GM18517 (cell line): ENCODE measurements around the gene DAP.
"Not testable (repeated sequence)": the region's sequence is repeated elsewhere in the genome, so short reads cannot be mapped to it uniquely, and the experiment has no call there.

ENCODE experiments used
- ATAC-seq: cut with Tn5 transposase; IDR thresholded peaks from one replicate; pipeline ENCODE4 v1.9.1; 2021; ENCODE audit warnings: mild to moderate bottlenecking, moderate library complexity; ENCODE audit not compliant: unreplicated experiment

DAP gene

GRCh38 chr5:10735569-10736276, 25.3 kb downstream of the DAP start:
- peak; percentile 83 for ATAC-seq

GRCh38 chr5:10734832-10735523, 26.1 kb downstream of the DAP start:
- ATAC-seq, result no peak

- no peak for ATAC-seq
These were observed 26.9 kb downstream of the DAP start for GRCh38 chr5:10734037-10734709.

- ATAC-seq, result no peak
These were observed 27.6 kb downstream of the DAP start for GRCh38 chr5:10733426-10733825.

GRCh38 chr5:10731913-10732312, 29.1 kb downstream of the DAP start:
- ATAC-seq, result no peak

- no peak for ATAC-seq
These were observed 31.0 kb downstream of the DAP start for GRCh38 chr5:10730043-10730351.

GRCh38 chr5:10729320-10730042, 31.6 kb downstream of the DAP start:
- no peak for ATAC-seq

- ATAC-seq, result no peak
These were observed 32.4 kb downstream of the DAP start for GRCh38 chr5:10728679-10729078.

GRCh38 chr5:10727861-10728260, 33.2 kb downstream of the DAP start:
- no peak for ATAC-seq

GRCh38 chr5:10726913-10727517, 34.0 kb downstream of the DAP start:
- peak; percentile 92 for ATAC-seq

GRCh38 chr5:10726179-10726912, 34.7 kb downstream of the DAP start:
- ATAC-seq, result peak; percentile 5

GRCh38 chr5:10725636-10726035, 35.4 kb downstream of the DAP start:
- no peak for ATAC-seq

GRCh38 chr5:10724781-10725507, 36.1 kb downstream of the DAP start:
- ATAC-seq, result no peak

- ATAC-seq, result no peak
These were observed 37.5 kb downstream of the DAP start for GRCh38 chr5:10723514-10723913.

- ATAC-seq, result not testable (repeated sequence)
These were observed 40.3 kb downstream of the DAP start for GRCh38 chr5:10720766-10721165.

GRCh38 chr5:10719965-10720364, 41.1 kb downstream of the DAP start:
- ATAC-seq, result no peak

- not testable (repeated sequence) for ATAC-seq
These were observed 42.4 kb downstream of the DAP start for GRCh38 chr5:10718617-10719016.

- not testable (repeated sequence) for ATAC-seq
These were observed 44.2 kb downstream of the DAP start for GRCh38 chr5:10716825-10717224.

GRCh38 chr5:10715605-10716290, 45.3 kb downstream of the DAP start:
- ATAC-seq, result no peak
